AG04449 (cell line): ENCODE measurements around the gene PAQR4.

Source experiments
- CTCF ChIA-PET: fragments of 350-600 bp; formaldehyde crosslinking; extraction: SDS; loops from one replicate; lab custom pipeline; 2021; ENCODE audit warnings: antibody characterized with exemption; lab: Yijun Ruan, JAX
- POLR2A ChIA-PET: fragments of 400-600, 350-600 bp; formaldehyde crosslinking; extraction: SDS; loops from one replicate; lab custom pipeline; 2020; ENCODE audit warnings: antibody characterized with exemption, inconsistent platforms; lab: Yijun Ruan, JAX
- DNase-seq: peaks from one replicate; pipeline ENCODE4 v3.0.0-alpha.2; 2010; ENCODE audit warnings: low read depth, low spot score
- H3K4me3 ChIP-seq: 2 replicates; pipeline ENCODE4 v1.5.1; 2011; ENCODE audit warnings: low read depth, mild to moderate bottlenecking, control low read depth, low read length
- TF ChIP-seq, protein P1 (sequence below): IDR thresholded peaks from one replicate; pipeline ENCODE4 v1.5.1; 2011; ENCODE audit warnings: mild to moderate bottlenecking, moderate library complexity, low read length, control low read depth, inconsistent platforms; ENCODE audit not compliant: insufficient read depth; ENCODE audit errors: missing control alignments

Gene PAQR4

DNA sequence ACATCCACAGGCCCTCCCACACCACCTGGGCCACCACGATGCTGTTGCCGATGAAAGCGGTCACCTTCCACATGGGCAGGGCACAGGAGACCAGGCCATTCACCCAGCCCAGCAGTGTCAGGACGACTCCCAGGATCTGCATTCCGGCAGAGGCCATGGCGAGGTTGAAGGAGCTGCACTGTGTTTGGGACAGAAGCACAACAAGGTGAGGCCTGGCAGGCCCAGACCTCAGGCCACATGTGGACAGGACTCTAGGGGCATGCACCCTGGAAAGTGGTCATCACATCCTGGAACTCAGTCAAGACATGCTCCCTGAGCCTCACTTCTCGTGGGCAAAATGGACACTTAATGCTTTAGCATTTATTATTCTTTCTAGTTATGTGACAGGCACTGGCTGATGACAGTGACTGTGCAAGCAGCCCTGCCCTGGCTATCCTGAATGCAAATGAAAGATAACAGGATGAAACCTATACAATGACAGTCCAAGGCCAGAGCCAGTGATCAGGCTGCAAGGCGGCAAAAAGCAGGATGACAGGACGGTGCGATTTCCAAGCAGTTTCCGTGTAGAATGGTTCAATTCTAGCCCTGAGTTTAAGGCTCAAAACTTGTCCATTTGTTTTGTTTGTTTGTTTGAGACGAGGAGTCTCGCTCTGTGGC lies 46.8 kb downstream of the PAQR4 start:
- H3K4me3 ChIP-seq, result no peak overlapping the region
- POLR2A ChIA-PET, result no interaction called here
- DNase-seq, result no peak
- CTCF ChIA-PET, result no interaction called here
- TF ChIP-seq, protein P1, sequence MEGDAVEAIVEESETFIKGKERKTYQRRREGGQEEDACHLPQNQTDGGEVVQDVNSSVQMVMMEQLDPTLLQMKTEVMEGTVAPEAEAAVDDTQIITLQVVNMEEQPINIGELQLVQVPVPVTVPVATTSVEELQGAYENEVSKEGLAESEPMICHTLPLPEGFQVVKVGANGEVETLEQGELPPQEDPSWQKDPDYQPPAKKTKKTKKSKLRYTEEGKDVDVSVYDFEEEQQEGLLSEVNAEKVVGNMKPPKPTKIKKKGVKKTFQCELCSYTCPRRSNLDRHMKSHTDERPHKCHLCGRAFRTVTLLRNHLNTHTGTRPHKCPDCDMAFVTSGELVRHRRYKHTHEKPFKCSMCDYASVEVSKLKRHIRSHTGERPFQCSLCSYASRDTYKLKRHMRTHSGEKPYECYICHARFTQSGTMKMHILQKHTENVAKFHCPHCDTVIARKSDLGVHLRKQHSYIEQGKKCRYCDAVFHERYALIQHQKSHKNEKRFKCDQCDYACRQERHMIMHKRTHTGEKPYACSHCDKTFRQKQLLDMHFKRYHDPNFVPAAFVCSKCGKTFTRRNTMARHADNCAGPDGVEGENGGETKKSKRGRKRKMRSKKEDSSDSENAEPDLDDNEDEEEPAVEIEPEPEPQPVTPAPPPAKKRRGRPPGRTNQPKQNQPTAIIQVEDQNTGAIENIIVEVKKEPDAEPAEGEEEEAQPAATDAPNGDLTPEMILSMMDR, result no peak

DNA sequence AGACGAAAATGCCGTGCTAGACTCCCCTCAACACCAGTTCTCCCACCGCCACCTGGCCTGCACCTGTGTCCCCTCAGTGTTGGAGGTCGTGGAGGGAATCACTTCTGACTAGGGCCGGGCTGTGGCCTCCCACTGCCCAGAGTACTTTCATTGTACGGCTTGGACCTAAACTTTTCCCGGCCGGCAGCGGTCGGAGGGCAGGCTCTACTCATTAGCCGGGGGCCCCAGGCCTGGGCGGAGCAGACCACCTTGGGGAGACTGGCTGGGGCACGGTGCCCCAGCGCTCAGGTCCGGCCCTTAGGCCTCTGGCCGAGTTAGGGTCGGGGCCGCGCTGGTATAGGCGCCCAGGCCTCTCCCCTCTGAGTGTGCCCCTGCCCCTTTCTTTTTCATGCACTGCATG lies 48.2 kb downstream of the PAQR4 start:
- ChIA-PET POLR2A (no interaction called here), CTCF (no interaction called here)
- H3K4me3 ChIP-seq, result no peak overlapping the region
- TF ChIP-seq, protein P1, result no peak
- no peak for DNase-seq

DNA sequence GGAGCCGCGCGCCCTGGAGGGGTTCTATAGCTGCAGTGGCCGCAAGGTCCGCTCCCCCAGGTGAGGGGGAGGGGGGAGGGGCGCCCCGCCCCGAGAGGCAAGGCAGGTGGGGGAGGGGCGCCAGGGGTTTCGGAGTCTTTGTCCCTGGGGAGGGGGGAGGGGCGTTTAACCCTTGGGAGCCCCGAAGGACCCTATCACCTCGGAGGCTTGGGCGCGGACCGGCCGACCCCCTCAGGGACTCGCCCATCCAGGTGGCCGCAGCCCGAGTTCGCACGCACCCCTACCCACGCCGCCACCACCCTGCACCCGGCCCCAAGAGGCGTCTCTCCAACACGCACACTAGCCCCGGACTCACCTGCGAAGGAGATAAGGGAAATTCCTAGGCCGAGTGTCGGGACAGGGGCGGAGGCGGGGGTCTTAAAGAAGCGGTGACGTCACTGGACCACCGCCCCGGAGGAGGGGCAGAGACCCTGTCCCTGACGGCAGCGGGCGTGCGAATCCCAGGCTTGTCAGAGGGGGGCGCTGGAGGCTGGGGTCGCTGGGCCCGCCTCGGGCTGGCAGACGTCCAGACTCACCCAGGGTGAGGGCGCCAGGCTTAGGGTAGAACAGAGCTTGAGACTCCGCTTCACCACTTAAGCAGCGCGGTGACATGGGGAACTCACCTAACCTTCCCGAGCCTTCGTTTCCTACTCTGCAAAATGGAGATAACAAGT lies 48.8 kb downstream of the PAQR4 start, which contains the start of gene CLDN6:
TSS of gene CLDN6 (minus strand) at position 390 of the 713 bp plus-strand sequence. CDS start 2,162 bp downstream, outside the sequence.
- DNase-seq, result no peak
- no peak within 1 kb of the TSS for H3K4me3 ChIP-seq
- TF ChIP-seq, protein P1, result no peak
- CTCF ChIA-PET, result interaction anchor here (6.5 kb wide), 1 partner anchor 14 kb away, joined by 71 read pairs; no protein-coding TSS in a partner anchor
- POLR2A ChIA-PET, result no interaction called here

DNA sequence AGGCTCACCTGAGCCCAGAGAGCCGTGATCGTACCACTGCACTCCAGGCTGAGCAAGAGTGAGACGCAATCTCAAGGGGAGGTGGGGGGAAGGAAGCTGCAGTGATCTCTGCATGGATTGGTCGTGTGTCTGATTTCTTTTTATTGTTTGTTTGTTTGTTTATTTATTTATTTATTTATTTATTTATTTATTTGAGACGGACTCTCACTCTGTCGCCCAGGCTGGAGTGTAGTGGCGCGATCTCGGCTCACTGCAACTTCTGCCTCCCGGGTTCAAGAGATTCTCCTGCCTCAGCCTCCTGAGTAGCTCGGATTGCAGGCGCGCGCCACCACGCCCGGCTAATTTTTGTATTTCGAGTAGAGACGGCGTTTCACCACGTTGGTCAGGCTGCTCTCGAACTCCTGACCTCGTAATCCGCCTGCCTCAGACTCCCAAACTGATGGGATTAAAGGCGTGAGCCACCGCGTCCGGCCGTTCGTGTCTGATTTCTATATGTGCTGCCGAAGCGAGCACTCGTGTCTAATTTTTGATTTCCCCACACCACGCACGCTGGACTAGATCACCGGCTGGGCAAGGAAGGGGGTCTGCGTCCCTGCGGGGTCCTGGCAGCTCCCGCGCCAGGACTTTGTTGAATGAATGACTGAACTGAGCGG lies 50.6 kb downstream of the PAQR4 start:
- TF ChIP-seq, protein P1, result no peak
- peak overlapping the region; percentile 98 for H3K4me3 ChIP-seq
- DNase-seq, result no peak
- POLR2A ChIA-PET, result interaction anchor here (1.2 to 5.7 kb wide), 9 partner anchors 9 to 138 kb away, joined by 3 to 40 read pairs (median 6); no protein-coding TSS in a partner anchor
- CTCF ChIA-PET, result interaction anchor here (0.7 to 6.5 kb wide), 8 partner anchors 7 to 110 kb away, joined by 3 to 71 read pairs (median 4); partner anchors contain the start of gene CLDN9

DNA sequence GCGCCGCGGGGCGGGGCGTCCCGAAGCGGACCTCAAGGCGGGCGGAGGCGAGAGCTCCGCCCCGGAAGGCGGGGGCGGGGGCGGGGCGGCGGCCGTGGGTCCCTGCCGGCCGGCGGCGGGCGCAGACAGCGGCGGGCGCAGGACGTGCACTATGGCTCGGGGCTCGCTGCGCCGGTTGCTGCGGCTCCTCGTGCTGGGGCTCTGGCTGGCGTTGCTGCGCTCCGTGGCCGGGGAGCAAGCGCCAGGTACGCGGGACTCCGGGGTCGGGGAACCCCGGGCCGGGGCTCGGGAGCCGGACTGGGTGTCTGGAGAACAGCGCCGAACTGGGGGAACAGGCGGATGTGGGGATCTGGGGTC lies 51.1 kb downstream of the PAQR4 start, which contains the start of gene TNFRSF12A:
TSS of gene TNFRSF12A (plus strand) at position 122 of the 357 bp plus-strand sequence. CDS start at position 152, 30 bp downstream.
- POLR2A ChIA-PET, result interaction anchor here (0.6 to 5.7 kb wide), 13 partner anchors 8 to 178 kb away, joined by 3 to 40 read pairs (median 5); partner anchors contain the start of gene ZNF213
- TF ChIP-seq, protein P1, result no peak
- no peak for DNase-seq
- peak within 1 kb of the TSS; percentile 98 for H3K4me3 ChIP-seq
- CTCF ChIA-PET, result interaction anchor here (0.7 to 6.5 kb wide), 6 partner anchors 8 to 109 kb away, joined by 3 to 71 read pairs (median 4); partner anchors contain the start of gene CLDN9
